NCI-H2171 (cell line): ENCODE results near the gene C1QTNF6.
A peak's percentile ranks its signal among the peaks of the same experiment; 100 is the strongest.

Experiments
- DNase-seq: peaks from one replicate; lab custom pipeline; 2025; lab: John Stamatoyannopoulos, UW

C1QTNF6 gene

DNA sequence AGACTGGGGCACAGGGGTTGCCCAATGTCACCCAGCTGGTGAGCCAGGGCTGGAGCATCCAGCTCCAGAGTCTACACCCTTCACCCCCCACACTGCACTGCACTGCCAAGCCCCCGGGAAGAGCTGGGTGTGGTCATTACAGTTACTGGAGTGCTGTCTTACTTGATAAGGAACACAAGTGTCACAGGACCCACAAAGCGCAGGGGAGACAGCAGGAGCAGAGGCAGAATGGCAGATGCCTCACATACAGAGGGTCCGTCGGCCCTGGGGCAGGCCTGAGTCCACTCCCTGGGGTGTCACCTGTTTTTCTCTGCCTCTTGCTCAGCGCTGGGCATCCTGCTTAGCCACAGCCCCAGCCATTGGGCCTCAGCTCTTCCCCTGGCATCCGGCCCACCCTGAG lies 46.1 kb downstream of the C1QTNF6 start:
- no peak for DNase-seq

DNA sequence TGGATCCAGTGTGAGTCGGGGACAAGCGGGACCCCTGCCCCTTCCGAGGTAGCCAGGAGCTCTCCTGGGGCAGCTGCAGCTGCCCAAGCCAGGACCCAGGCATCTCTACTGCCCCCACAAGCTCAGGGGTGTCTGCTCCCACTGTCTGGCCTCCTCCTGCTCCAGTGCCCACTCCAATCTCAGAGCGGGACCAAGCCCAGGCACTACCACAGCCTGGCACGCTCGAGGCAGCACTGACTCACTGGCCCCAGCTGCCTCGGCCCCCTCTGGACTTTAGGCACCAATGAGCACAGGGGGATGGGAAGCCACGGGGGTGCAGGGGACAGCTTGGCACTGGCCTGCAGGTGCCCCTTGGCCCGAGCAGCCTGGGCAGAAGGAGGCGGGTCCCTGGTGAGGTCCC lies 46.6 kb downstream of the C1QTNF6 start:
- no peak for DNase-seq

DNA sequence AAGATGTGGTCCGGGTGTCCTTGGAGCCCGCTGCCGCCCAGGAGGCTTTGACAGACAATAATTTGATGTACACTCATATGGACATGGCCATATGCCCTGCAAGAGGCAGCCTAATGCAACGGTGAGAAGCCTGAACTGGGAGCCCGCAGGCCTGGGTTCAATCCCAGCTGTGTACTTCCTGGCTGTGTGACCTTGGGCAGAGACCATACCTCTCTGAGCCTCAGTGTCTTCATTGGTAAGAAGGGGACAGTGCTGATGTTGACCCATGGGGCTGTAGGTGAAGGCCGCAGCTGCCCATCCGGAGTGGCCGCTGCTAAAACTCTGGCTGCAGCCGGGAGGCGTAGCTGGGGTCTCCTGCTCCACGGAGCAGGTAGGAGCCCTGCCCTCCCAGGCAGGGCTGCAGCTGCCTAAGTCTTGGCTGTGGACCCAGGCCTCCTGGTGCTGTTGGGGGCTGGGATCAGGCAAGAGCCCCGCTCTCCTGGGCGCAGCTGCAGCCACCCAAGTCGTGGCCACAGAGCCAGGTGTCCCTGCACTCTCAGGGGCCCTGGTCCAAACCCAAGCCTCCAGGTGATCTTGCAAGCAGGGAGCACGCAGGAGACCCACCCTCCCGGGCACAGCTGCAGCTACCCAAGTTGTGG lies 47.2 kb downstream of the C1QTNF6 start:
- no peak for DNase-seq

DNA sequence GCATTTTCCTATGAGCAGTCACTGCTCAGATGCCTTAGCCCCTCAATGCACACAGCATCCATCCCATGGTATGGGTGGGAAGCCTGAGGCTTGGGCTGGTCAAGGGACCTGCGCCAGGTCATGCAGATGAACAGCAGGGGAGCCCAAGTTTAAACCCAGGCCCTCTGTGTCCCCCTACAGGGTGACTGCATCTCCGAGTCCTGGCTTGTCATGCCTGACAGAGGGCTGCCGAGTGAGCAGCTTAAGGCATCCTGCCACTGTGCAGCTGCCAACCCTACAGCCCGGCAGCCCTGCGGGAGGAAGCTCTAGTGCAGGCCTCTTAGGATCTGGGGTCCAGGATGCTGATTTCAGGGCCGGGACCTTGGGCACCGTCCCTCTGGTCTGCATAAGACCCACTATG lies 48.3 kb downstream of the C1QTNF6 start:
- DNase-seq: no peak

DNA sequence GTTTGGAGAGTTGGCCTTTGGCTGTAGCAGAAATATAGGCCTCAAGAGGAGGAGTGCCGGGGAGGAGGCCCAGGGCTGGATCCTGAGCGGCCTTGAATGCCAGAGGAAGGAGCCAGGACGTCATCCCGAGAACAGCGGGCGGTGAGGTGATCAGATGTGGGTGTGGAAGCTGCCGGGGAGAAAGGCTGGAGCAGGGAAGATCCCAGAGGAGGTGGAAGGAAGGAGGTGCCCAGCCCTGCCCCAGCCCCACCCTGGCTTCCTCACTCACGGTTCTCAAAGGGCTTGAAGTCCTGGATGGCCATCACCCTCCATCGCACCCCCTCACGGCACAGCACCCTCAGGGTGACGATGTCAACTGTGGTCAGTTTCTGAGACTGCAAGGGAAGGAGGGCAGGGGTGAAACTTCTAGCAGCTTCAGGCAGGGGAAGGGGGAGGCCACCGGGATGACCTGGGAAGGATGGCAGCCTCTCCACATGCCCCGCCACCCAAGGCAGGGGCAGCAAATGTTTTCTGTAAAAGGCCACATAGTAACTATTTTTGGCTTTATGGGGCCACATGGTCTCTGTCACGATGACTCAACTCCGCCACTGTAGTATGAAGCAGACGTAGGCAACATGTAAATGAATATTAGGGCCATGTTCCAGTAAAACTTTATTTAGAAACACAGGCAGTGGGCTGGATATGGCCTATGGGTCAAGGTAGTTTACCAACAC lies 49.0 kb downstream of the C1QTNF6 start:
- no peak for DNase-seq

DNA sequence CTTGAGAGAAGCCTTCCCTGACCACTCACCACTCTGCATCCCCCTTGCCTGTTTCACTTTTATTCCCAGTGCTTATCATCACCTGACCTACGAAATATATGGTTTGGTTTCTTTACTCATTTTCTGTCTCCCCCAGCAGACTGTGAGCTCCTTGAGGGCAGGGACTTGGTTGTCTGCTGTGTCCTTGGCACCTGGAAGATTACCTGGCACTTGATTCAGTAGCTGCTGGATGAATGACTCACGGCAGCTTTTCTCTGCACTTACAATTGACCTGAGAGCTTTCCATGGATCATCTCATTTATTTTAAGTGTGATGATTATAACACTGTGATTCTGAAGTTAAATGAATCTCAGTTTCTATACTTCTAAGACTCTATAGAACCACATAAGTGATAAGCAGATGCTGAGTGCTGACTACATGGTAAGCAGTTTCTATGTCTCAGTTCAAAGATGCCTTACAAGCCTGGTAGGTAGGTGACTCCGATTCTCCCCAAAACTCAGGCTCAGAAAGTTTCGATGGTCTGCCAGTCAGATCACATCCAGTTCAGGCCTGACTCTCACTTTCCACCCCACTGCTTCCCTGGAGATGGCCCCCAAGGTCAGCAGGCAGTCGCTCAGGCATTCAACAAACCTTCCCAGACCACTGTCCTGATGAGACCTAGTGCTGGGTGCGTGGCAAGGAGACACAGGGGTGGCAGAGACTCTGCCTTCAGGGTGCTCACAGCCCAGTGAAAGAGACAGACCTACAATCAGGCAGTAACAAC lies 50.0 kb downstream of the C1QTNF6 start:
- no peak for DNase-seq

DNA sequence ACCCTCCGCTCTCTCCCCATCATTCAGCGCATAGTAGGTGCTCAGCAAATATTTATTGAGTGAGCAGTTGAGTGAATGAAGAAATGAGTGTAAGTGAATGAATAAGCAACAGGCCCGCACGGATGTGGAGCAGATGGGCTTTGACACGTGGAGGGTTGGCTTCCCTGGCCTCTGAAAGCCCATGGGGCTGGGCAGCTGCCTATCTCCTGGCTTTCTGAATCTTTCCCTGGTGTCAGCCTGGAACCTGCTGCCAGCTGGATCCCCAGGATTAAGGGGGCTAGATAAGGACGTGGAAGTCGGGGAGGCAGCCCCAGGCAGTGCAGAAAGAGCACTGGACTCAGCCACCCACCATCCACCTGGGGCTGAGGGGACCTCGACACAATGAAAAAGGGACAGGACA lies 50.9 kb downstream of the C1QTNF6 start:
- peak; percentile 22 for DNase-seq

DNA sequence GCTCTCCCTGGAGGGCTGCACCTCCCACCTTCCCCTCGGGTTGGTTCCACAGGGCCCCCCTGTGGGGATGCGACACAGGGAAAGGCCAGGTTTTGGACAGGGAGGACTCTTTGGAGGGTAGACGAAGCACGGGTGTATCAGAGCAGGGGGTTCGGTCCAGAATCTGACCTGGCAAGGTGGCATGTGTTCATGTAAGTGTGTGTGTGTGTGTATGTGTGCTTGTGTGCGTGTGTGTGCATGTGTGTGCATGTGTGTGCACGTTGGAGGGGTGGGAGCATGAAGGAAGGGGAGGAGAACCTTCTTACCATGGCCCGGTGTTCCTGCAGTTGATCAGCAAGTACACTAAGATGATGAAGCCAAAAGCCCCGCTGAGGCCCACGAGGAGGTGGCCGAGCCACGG lies 53.0 kb downstream of the C1QTNF6 start:
- DNase-seq: no peak

DNA sequence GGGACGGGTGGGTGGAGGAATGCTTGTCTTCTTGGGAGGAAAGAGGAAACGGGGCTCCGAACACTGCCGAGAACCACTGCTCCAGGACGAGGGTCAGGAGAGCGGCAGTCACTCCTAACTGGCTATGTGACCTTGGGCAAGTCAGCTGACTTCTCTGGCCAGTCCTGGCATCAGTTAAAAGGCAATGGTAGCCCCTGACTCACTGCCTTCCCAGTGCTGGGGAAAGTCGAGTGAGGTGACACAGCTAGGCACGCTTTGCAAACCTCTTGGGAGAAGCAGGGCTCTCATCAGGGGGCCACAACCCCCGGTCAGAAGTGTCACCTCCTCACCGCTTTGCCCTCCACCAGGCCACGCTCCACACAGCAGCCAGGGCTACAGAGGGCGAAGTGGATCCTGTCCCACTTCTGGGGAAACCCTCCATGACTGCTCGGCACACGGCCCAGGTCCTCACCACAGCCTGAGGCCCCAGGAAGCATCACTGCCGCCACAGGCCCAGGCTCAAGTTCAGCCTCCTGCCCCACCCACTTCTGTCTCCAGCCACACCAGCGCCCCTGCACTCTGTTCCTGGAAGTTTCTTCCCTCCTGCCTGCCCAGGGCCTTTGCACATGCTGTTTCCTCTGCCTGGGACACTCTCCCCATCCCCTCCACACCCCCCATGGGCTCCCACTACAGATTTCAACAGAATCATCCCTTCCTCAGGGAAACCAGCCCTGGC lies 54.6 kb downstream of the C1QTNF6 start:
- no peak for DNase-seq

DNA sequence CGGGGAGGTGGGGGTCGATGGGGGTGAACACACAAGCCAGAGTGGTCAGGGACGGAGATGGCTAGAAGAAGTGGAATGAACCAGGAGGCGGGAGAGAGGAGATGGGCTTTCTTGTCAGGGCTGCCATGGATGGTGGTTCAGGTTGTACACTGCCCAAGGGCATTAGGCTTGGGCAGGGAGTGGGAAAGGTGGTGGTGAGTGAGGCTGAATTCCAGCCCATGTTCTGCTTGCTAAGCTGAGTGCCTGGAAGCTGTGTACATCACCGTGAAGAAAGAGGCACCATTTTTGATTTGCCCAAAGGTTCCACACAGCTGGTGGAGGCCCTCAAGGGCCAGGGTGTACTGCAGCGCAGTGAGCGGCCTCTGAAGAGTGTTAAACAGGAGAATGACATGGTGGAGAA lies 55.3 kb downstream of the C1QTNF6 start:
- no peak for DNase-seq
